HCT116 (cell line): ENCODE results near the gene NRBP1. TPM values are rescaled to one million over a fixed set of nuclear protein-coding genes. Genes with fewer than 3 reads are reported as not detected.

Source experiments
- ATAC-seq: fragments of 200-7000 bp; cut with Tn5 transposase; 2 replicates; pipeline ENCODE4 v1.9.1; 2020; ENCODE audit warnings: mild to moderate bottlenecking, moderate library complexity
- BruUV-seq: library from RNA; stranded (reverse); fragments of 400-500 nt; replicated peaks from 2 replicates; lab custom pipeline; 2021; lab: Mats Ljungman, UMichigan
- CTCF ChIA-PET: fragments of 300-600 bp; sonication (Branson Sonifier 250); formaldehyde crosslinking; loops from one replicate; lab custom pipeline; 2021; ENCODE audit warnings: antibody characterized with exemption; lab: Charles Lee
- POLR2A ChIA-PET: fragments of 300-600, 350-600 bp; sonication (Branson Sonifier 250); formaldehyde crosslinking; loops from one replicate; lab custom pipeline; 2021; ENCODE audit warnings: antibody characterized with exemption; lab: Charles Lee
- RAD21 ChIA-PET, 2 experiments: fragments of 300-600 bp; sonication (Branson Sonifier 250); formaldehyde crosslinking; loops; one replicate each; lab custom pipeline; 2023; ENCODE audit warnings: low total read pairs in 2 of 2; ENCODE audit not compliant: uncharacterized antibody in 2 of 2, unreplicated experiment in 2 of 2, low non-redundant PET in 1 of 2; lab: Charles Lee
- DNase-seq: peaks from one replicate; pipeline ENCODE4 v3.0.0-alpha.2; 2010; ENCODE audit warnings: low read depth, low spot score
- H2AFZ ChIP-seq: fragments of 200-600 bp; shearing (Covaris generic), sonication (generic); 2 replicates; pipeline ENCODE4 v1.6.1; 2017; ENCODE audit warnings: low read depth, mixed run types, mixed read lengths, antibody characterized with exemption, low read length; ENCODE audit not compliant: poor library complexity, severe bottlenecking
- H3K27ac ChIP-seq: 2 replicates; pipeline ENCODE4 v1.5.1; 2012; ENCODE audit warnings: low read depth, low read length
- H3K27me3 ChIP-seq: fragments of 200-600 bp; sonication (generic); 2 replicates; pipeline ENCODE4 v1.6.1; 2016; ENCODE audit warnings: mixed run types, low read length, mixed read lengths; ENCODE audit not compliant: insufficient read depth
- H3K36me3 ChIP-seq, 2 experiments: fragments of 200-500 bp in 1 of 2; fragments of 200-600 bp in 1 of 2; sonication (Bioruptor generic) in 1 of 2; sonication (generic) in 1 of 2; 2 replicates each; pipeline versions ENCODE4 v1.5.1 to v1.6.1; 2014 to 2016; ENCODE audit warnings: low read length in 2 of 2, inconsistent platforms in 1 of 2, mixed read lengths in 1 of 2, mixed run types in 1 of 2; ENCODE audit not compliant: insufficient read depth in 2 of 2, control insufficient read depth in 1 of 2
- H3K4me1 ChIP-seq, 2 experiments: fragments of 200-600 bp in 1 of 2; sonication (generic) in 1 of 2; 2 replicates each; pipeline versions ENCODE4 v1.5.1 to v1.6.1; 2012 to 2017; ENCODE audit warnings: low read length in 2 of 2, inconsistent platforms in 1 of 2, mild to moderate bottlenecking in 1 of 2, mixed read lengths in 1 of 2, mixed run types in 1 of 2, moderate library complexity in 1 of 2; ENCODE audit not compliant: insufficient read depth in 2 of 2, control insufficient read depth in 1 of 2
- H3K4me2 ChIP-seq: fragments of 200-600 bp; sonication (generic); 2 replicates; pipeline ENCODE4 v1.6.1; 2017; ENCODE audit warnings: mixed run types, low read length, mixed read lengths
- H3K4me3 ChIP-seq, 2 experiments: fragments of 200-600 bp in 1 of 2; sonication (generic) in 1 of 2; replicated peaks in 1 of 2; 2 replicates each; pipeline ENCODE4 v1.5.1; 2011 to 2016; ENCODE audit warnings: low read length in 2 of 2, control low read depth in 1 of 2, low read depth in 1 of 2, mild to moderate bottlenecking in 1 of 2, mixed read lengths in 1 of 2, mixed run types in 1 of 2
- H3K79me2 ChIP-seq: fragments of 200-600 bp; sonication (generic); 2 replicates; pipeline ENCODE4 v1.6.1; 2017; ENCODE audit warnings: mild to moderate bottlenecking, mixed run types, low read length, moderate library complexity, mixed read lengths; ENCODE audit not compliant: insufficient read depth
- H3K9ac ChIP-seq: fragments of 200-600 bp; sonication (generic); 2 replicates; pipeline ENCODE4 v1.6.1; 2016; ENCODE audit warnings: low read length, mixed read lengths
- H3K9me2 ChIP-seq: fragments of 200-600 bp; sonication (generic), shearing (Covaris generic); 2 replicates; pipeline ENCODE4 v1.6.1; 2017; ENCODE audit warnings: mixed run types, mild to moderate bottlenecking, moderate library complexity; ENCODE audit not compliant: insufficient read depth
- H3K9me3 ChIP-seq, 2 experiments: fragments of 200-500 bp in 1 of 2; fragments of 200-600 bp in 1 of 2; sonication (Bioruptor generic) in 1 of 2; sonication (generic) in 1 of 2; 2 replicates each; pipeline ENCODE4 v1.6.1; 2014 to 2017; ENCODE audit warnings: low read length in 2 of 2, mixed read lengths in 2 of 2, inconsistent platforms in 1 of 2, low read depth in 1 of 2, mild to moderate bottlenecking in 1 of 2, mixed run types in 1 of 2, moderate library complexity in 1 of 2; ENCODE audit not compliant: control insufficient read depth in 1 of 2, insufficient read depth in 1 of 2
- H4K20me1 ChIP-seq: fragments of 200-600 bp; sonication (generic), shearing (Covaris generic); 2 replicates; pipeline ENCODE4 v1.6.1; 2017; ENCODE audit warnings: mixed run types, mild to moderate bottlenecking, moderate library complexity; ENCODE audit not compliant: insufficient read depth
- CBX3 ChIP-seq: IDR thresholded peaks from 2 replicates; pipeline ENCODE4 v1.6.1; 2012; ENCODE audit warnings: low read depth
- EGR1 ChIP-seq: IDR thresholded peaks from 2 replicates; pipeline ENCODE4 v1.6.1; 2012; ENCODE audit warnings: low read depth
- ELF1 ChIP-seq: IDR thresholded peaks from 2 replicates; pipeline ENCODE4 v1.6.1; 2012; ENCODE audit warnings: low read depth, borderline replicate concordance
- EZH2 ChIP-seq: fragments of 200-600 bp; sonication (generic); IDR thresholded peaks from 2 replicates; pipeline ENCODE4 v1.6.1; 2017; ENCODE audit warnings: antibody characterized with exemption, mixed run types
- EZH2phosphoT487 ChIP-seq: fragments of 200-600 bp; IDR thresholded peaks from 2 replicates; pipeline ENCODE4 v1.6.1; 2018; ENCODE audit warnings: antibody characterized with exemption, borderline replicate concordance
- FOSL1 ChIP-seq: IDR thresholded peaks from 2 replicates; pipeline ENCODE4 v1.6.1; 2012; ENCODE audit warnings: low read depth
- MAX ChIP-seq: IDR thresholded peaks from 2 replicates; pipeline ENCODE4 v1.6.1; 2012
- RAD21 ChIP-seq: IDR thresholded peaks from 2 replicates; pipeline ENCODE4 v1.6.1; 2012; ENCODE audit warnings: low read depth, mild to moderate bottlenecking
- SIN3A ChIP-seq: IDR thresholded peaks from 2 replicates; pipeline ENCODE4 v1.6.1; 2012; ENCODE audit warnings: low read depth
- SP1 ChIP-seq: IDR thresholded peaks from 2 replicates; pipeline ENCODE4 v1.6.1; 2012; ENCODE audit warnings: low read depth
- SRF ChIP-seq: IDR thresholded peaks from 2 replicates; pipeline ENCODE4 v1.6.1; 2012; ENCODE audit warnings: low read depth
- TCF7L2 ChIP-seq: IDR thresholded peaks from 2 replicates; pipeline ENCODE4 v1.7.0; 2011; ENCODE audit warnings: borderline replicate concordance, inconsistent platforms; ENCODE audit not compliant: insufficient read depth, insufficient read length; ENCODE audit errors: extremely low read depth
- YY1 ChIP-seq: IDR thresholded peaks from 2 replicates; pipeline ENCODE4 v1.6.1; 2011; ENCODE audit warnings: low read length, low read depth, moderate library complexity, mild to moderate bottlenecking; ENCODE audit not compliant: insufficient replicate concordance; ENCODE audit errors: extremely low read depth
- ZBTB33 ChIP-seq: IDR thresholded peaks from 2 replicates; pipeline ENCODE4 v1.6.1; 2011; ENCODE audit warnings: mild to moderate bottlenecking, low read length, moderate library complexity; ENCODE audit not compliant: insufficient replicate concordance; ENCODE audit errors: extremely low read depth
- intact Hi-C: fragments of 100-400 bp; cut with micrococcal nuclease; formaldehyde crosslinking; loops from 2 replicates; pipeline ENCODE4 v1.10.0; 2022
- total RNA-seq: library from RNA; stranded (reverse); gene quantifications from one replicate; pipeline ENCODE4 v1.2.1, GENCODE V29; 2021; ENCODE audit not compliant: unreplicated experiment
- TF ChIP-seq, protein P1 (sequence below): IDR thresholded peaks from 2 replicates; pipeline ENCODE4 v1.6.1; 2012
- TF ChIP-seq, protein P2 (sequence below): IDR thresholded peaks from 2 replicates; pipeline ENCODE4 v1.6.1; 2012; ENCODE audit warnings: low read depth

The NRBP1 gene
- total RNA-seq, 1 experiment from 2014 or later: 79.1 TPM

DNA sequence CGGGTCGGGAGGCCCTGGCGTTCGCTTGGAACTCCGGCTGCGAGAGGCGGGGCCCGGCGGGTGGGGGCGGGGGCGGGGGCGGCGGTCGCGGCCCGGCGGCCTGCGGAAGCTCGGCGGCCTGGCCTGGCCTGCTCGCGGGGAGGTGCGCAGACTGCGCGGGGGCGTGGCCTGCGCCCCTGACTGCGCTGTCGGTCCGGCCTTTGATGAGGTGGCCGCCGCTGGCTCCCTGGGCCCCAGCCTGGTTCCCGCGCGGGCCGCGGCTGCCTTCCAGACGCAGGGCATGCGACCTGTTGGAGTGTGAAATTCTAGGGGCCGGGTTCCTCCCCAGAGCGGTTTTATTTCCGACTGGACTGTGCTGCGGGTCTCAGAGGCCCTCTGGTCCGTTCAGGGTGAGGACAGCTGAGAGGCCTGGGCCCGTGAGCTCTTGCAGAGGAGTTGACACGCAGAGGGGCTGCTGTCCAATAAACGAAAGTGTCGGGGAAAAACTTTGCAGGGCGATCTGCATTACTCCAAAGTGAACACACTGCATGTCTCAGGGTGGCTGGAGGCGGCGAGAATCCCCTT lies 629 bp downstream of the NRBP1 start (continued):
- TF ChIP-seq SRF (no peak), TCF7L2 (peak; percentile 97)
- TF ChIP-seq, protein P1, sequence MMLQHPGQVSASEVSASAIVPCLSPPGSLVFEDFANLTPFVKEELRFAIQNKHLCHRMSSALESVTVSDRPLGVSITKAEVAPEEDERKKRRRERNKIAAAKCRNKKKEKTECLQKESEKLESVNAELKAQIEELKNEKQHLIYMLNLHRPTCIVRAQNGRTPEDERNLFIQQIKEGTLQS: no peak

GRCh38 chr2:27431395-27431794 lies 3.0 kb downstream of the NRBP1 start:
- ChIA-PET RAD21 (no interaction called here), POLR2A (interaction anchor here (1.3 kb wide), 1 partner anchor 15 kb away, joined by 3 read pairs; no protein-coding TSS in a partner anchor), CTCF (interaction anchor here (1.2 kb wide), 1 partner anchor 15 kb away, joined by 3 read pairs; no protein-coding TSS in a partner anchor)
- no peak overlapping the region for H2AFZ ChIP-seq
- no peak overlapping the region for H3K9ac ChIP-seq
- no peak overlapping the region for H3K4me3 ChIP-seq
- H3K9me3 ChIP-seq: no peaks in the 10 kb centered on the region
- no peaks in the 10 kb centered on the region for H4K20me1 ChIP-seq
- ATAC-seq (no peak), DNase-seq (no peak)
- no peak overlapping the region for H3K27ac ChIP-seq
- intact Hi-C loops: no loop called here
- no peak overlapping the region for H3K4me2 ChIP-seq
- peaks cover 23 to 29% of the 10 kb centered on the region in 2 experiments; a peak in 3 of 4 replicates for H3K36me3 ChIP-seq
- H3K27me3 ChIP-seq: no peaks in the 10 kb centered on the region
- TF ChIP-seq RAD21 (no peak), SIN3A (no peak), SP1 (no peak), ELF1 (no peak), EZH2 (no peak), FOSL1 (no peak), EGR1 (no peak), ZBTB33 (no peak), EZH2phosphoT487 (no peak), TCF7L2 (no peak), CBX3 (no peak), MAX (no peak), YY1 (no peak)
- TF ChIP-seq, protein P1: no peak
- TF ChIP-seq, protein P2, sequence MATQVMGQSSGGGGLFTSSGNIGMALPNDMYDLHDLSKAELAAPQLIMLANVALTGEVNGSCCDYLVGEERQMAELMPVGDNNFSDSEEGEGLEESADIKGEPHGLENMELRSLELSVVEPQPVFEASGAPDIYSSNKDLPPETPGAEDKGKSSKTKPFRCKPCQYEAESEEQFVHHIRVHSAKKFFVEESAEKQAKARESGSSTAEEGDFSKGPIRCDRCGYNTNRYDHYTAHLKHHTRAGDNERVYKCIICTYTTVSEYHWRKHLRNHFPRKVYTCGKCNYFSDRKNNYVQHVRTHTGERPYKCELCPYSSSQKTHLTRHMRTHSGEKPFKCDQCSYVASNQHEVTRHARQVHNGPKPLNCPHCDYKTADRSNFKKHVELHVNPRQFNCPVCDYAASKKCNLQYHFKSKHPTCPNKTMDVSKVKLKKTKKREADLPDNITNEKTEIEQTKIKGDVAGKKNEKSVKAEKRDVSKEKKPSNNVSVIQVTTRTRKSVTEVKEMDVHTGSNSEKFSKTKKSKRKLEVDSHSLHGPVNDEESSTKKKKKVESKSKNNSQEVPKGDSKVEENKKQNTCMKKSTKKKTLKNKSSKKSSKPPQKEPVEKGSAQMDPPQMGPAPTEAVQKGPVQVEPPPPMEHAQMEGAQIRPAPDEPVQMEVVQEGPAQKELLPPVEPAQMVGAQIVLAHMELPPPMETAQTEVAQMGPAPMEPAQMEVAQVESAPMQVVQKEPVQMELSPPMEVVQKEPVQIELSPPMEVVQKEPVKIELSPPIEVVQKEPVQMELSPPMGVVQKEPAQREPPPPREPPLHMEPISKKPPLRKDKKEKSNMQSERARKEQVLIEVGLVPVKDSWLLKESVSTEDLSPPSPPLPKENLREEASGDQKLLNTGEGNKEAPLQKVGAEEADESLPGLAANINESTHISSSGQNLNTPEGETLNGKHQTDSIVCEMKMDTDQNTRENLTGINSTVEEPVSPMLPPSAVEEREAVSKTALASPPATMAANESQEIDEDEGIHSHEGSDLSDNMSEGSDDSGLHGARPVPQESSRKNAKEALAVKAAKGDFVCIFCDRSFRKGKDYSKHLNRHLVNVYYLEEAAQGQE: no peak
- H3K79me2 ChIP-seq: peaks cover 38% of the 10 kb centered on the region
- no peaks in the 10 kb centered on the region for H3K9me2 ChIP-seq
- no TSS peak for BruUV-seq
- peaks cover 22 to 32% of the 10 kb centered on the region in 2 experiments for H3K4me1 ChIP-seq
